Uterus (tissue), 2 donors: Measurements from ENCODE around the gene ADAMTS12.

ENCODE experiments used
- POLR2A ChIP-seq, 2 donors: fragments of 450-650 bp; IDR thresholded peaks; one replicate each; pipeline ENCODE4 v1.6.1; 2016; ENCODE audit warnings: antibody characterized with exemption in 2 of 2, mild to moderate bottlenecking in 1 of 2, moderate library complexity in 1 of 2
- TF ChIP-seq, protein P1 (sequence below), 4 experiments: fragments of 200-600 bp in 2 of 4; fragments of 450-650 bp in 2 of 4; sonication (generic) in 2 of 4; IDR thresholded peaks; one replicate each; pipeline ENCODE4 v1.5.1; 2016 to 2019; ENCODE audit warnings: antibody characterized with exemption in 4 of 4, mild to moderate bottlenecking in 2 of 4, moderate library complexity in 1 of 4

- TF ChIP-seq, protein P1, sequence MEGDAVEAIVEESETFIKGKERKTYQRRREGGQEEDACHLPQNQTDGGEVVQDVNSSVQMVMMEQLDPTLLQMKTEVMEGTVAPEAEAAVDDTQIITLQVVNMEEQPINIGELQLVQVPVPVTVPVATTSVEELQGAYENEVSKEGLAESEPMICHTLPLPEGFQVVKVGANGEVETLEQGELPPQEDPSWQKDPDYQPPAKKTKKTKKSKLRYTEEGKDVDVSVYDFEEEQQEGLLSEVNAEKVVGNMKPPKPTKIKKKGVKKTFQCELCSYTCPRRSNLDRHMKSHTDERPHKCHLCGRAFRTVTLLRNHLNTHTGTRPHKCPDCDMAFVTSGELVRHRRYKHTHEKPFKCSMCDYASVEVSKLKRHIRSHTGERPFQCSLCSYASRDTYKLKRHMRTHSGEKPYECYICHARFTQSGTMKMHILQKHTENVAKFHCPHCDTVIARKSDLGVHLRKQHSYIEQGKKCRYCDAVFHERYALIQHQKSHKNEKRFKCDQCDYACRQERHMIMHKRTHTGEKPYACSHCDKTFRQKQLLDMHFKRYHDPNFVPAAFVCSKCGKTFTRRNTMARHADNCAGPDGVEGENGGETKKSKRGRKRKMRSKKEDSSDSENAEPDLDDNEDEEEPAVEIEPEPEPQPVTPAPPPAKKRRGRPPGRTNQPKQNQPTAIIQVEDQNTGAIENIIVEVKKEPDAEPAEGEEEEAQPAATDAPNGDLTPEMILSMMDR (IDR thresholded peaks at IDR 0.05), result no peak
- no peak for TF ChIP-seq POLR2A (IDR thresholded peaks at IDR 0.05)
Observed at GRCh38 chr5:33927685-33928084, 35.9 kb upstream of the ADAMTS12 start.
